Activated T-cell treated with anti-CD3 and anti-CD28 coated beads, Interleukin-2, amount 50 U/mL, for 1 hour (primary cell): ENCODE measurements around the gene IGFBP6.
A peak's percentile ranks its signal among the peaks of the same experiment; 100 is the strongest.

ENCODE experiments used
- DNase-seq: peaks from one replicate; pipeline ENCODE4 v3.0.0-alpha.2; 2020

The IGFBP6 gene

GRCh38 chr12:53059434-53060063, 37.9 kb upstream of the IGFBP6 start:
- no peak for DNase-seq

- peak; percentile 15 for DNase-seq
Observed at GRCh38 chr12:53060064-53060720, 37.3 kb upstream of the IGFBP6 start.

- peak; percentile 19 for DNase-seq
Observed at GRCh38 chr12:53060721-53061276, 36.7 kb upstream of the IGFBP6 start.

GRCh38 chr12:53061404-53062010, 36.0 kb upstream of the IGFBP6 start:
- peak; percentile 25 for DNase-seq

- peak; percentile 18 for DNase-seq
Observed at GRCh38 chr12:53062011-53062961, 35.2 kb upstream of the IGFBP6 start.

- peak; percentile 13 for DNase-seq
Observed at GRCh38 chr12:53062977-53063707, 34.3 kb upstream of the IGFBP6 start.

- DNase-seq: peak; percentile 15
Observed at GRCh38 chr12:53063708-53064612, 33.5 kb upstream of the IGFBP6 start.

GRCh38 chr12:53064613-53065436, 32.6 kb upstream of the IGFBP6 start:
- DNase-seq: peak; percentile 14

GRCh38 chr12:53065470-53065869, 32.0 kb upstream of the IGFBP6 start:
- no peak for DNase-seq

- peak; percentile 73 for DNase-seq
Observed at GRCh38 chr12:53065975-53066931, 31.2 kb upstream of the IGFBP6 start.

- DNase-seq: no peak
Observed at GRCh38 chr12:53067074-53067992, 30.1 kb upstream of the IGFBP6 start.

- DNase-seq: no peak
Observed at GRCh38 chr12:53067993-53068770, 29.3 kb upstream of the IGFBP6 start.

GRCh38 chr12:53068811-53069585, 28.5 kb upstream of the IGFBP6 start:
- DNase-seq: no peak

- DNase-seq: no peak
Observed at GRCh38 chr12:53069621-53070410, 27.7 kb upstream of the IGFBP6 start.

GRCh38 chr12:53070877-53071492, 26.5 kb upstream of the IGFBP6 start:
- no peak for DNase-seq
